ENCODE results near the gene SDK1. TPM values are rescaled to one million over a fixed set of nuclear protein-coding genes. Genes with fewer than 3 reads are reported as not detected.

The SDK1 gene
- total RNA-seq, 1 donor from 2014 or later: 5.4 TPM

- no peak overlapping the region for H3K4me3 Mint-ChIP-seq (ENCODE audit: unreplicated experiment)
- DNase-seq (ENCODE audit: extremely low spot score, unreplicated experiment): peak; percentile 53
- H3K36me3 Mint-ChIP-seq (ENCODE audit: unreplicated experiment): no peaks in the 10 kb centered on the region
- H3K27me3 Mint-ChIP-seq (ENCODE audit: unreplicated experiment): no peaks in the 10 kb centered on the region
- H3K4me1 Mint-ChIP-seq (ENCODE audit: unreplicated experiment): no peaks in the 10 kb centered on the region
- no peak overlapping the region for H3K27ac Mint-ChIP-seq (ENCODE audit: unreplicated experiment)
- TF ChIP-seq CTCF (IDR thresholded peaks at IDR 0.05): no peak
- H3K9me3 Mint-ChIP-seq (ENCODE audit: unreplicated experiment): no peaks in the 10 kb centered on the region
Measured at GRCh38 chr7:4076701-4077294, 775.7 kb downstream of the SDK1 start.

GRCh38 chr7:4077980-4078379 lies 776.9 kb downstream of the SDK1 start:
- TF ChIP-seq CTCF (IDR thresholded peaks at IDR 0.05): no peak
- Mint-ChIP-seq H3K27ac (ENCODE audit: unreplicated experiment) (no peak overlapping the region), H3K9me3 (ENCODE audit: unreplicated experiment) (no peaks in the 10 kb centered on the region), H3K27me3 (ENCODE audit: unreplicated experiment) (no peaks in the 10 kb centered on the region), H3K4me1 (ENCODE audit: unreplicated experiment) (no peaks in the 10 kb centered on the region), H3K4me3 (ENCODE audit: unreplicated experiment) (no peak overlapping the region), H3K36me3 (ENCODE audit: unreplicated experiment) (no peaks in the 10 kb centered on the region)
- DNase-seq (ENCODE audit: extremely low spot score, unreplicated experiment): peak; percentile 53

GRCh38 chr7:4078580-4078979 lies 777.5 kb downstream of the SDK1 start:
- no peak overlapping the region for H3K4me3 Mint-ChIP-seq (ENCODE audit: unreplicated experiment)
- TF ChIP-seq CTCF (IDR thresholded peaks at IDR 0.05): no peak
- no peaks in the 10 kb centered on the region for H3K27me3 Mint-ChIP-seq (ENCODE audit: unreplicated experiment)
- no peaks in the 10 kb centered on the region for H3K4me1 Mint-ChIP-seq (ENCODE audit: unreplicated experiment)
- H3K36me3 Mint-ChIP-seq (ENCODE audit: unreplicated experiment): no peaks in the 10 kb centered on the region
- H3K27ac Mint-ChIP-seq (ENCODE audit: unreplicated experiment): no peak overlapping the region
- peak; percentile 53 for DNase-seq (ENCODE audit: extremely low spot score, unreplicated experiment)
- no peaks in the 10 kb centered on the region for H3K9me3 Mint-ChIP-seq (ENCODE audit: unreplicated experiment)

GRCh38 chr7:4079366-4079765 lies 778.3 kb downstream of the SDK1 start:
- Mint-ChIP-seq H3K27me3 (ENCODE audit: unreplicated experiment) (no peaks in the 10 kb centered on the region), H3K9me3 (ENCODE audit: unreplicated experiment) (no peaks in the 10 kb centered on the region), H3K4me3 (ENCODE audit: unreplicated experiment) (no peak overlapping the region), H3K27ac (ENCODE audit: unreplicated experiment) (no peak overlapping the region), H3K4me1 (ENCODE audit: unreplicated experiment) (no peaks in the 10 kb centered on the region), H3K36me3 (ENCODE audit: unreplicated experiment) (no peaks in the 10 kb centered on the region)
- peak; percentile 60 for DNase-seq (ENCODE audit: extremely low spot score, unreplicated experiment)
- TF ChIP-seq CTCF (IDR thresholded peaks at IDR 0.05): no peak

- H3K36me3 Mint-ChIP-seq (ENCODE audit: unreplicated experiment): no peaks in the 10 kb centered on the region
- no peak overlapping the region for H3K4me3 Mint-ChIP-seq (ENCODE audit: unreplicated experiment)
- no peak overlapping the region for H3K27ac Mint-ChIP-seq (ENCODE audit: unreplicated experiment)
- no peaks in the 10 kb centered on the region for H3K4me1 Mint-ChIP-seq (ENCODE audit: unreplicated experiment)
- no peaks in the 10 kb centered on the region for H3K27me3 Mint-ChIP-seq (ENCODE audit: unreplicated experiment)
- peak; percentile 65 for DNase-seq (ENCODE audit: extremely low spot score, unreplicated experiment)
- H3K9me3 Mint-ChIP-seq (ENCODE audit: unreplicated experiment): no peaks in the 10 kb centered on the region
- no peak for TF ChIP-seq CTCF (IDR thresholded peaks at IDR 0.05)
Measured at GRCh38 chr7:4079956-4080355, 778.9 kb downstream of the SDK1 start.

All from osteocyte (in vitro differentiated cells).